ENCODE results near the gene WBP2. TPM values are rescaled to one million over a fixed set of nuclear protein-coding genes. Genes with fewer than 3 reads are reported as not detected.

Gene WBP2
- total and polyA plus RNA-seq, 2 of the 8 experiments (the other 6 are each of a cell fraction or from before 2014, with no cell fraction given): 48.2 to 71.2 TPM

DNA sequence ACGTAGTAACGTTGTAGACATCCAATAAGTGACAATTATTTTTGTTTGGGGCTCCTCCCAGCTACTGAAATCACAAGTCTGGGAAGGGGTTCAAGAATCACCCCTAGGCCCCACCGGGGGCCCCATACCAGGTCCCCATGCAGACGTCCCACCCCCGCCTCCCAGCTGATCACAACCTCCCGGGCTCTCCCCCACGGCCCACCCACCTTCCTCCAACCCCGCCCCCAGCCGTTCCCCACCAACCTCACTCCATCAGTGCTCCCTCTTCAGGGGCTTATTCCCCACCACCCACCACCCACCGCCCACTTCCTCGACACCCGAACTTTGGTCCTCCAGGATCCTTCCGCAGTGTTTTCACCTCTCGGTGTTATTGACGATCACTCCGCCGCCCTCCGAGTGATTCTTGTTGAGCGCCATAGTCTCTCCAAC lies 240 bp downstream of the WBP2 start:
- Histone ChIP-seq H3K27ac (ENCODE audit: low read depth, low read length) (peak overlapping the region; percentile 27; the same call in 1 of the 2 replicates), H4K5ac (ENCODE audit: insufficient read length, low read depth, low read length) (peak overlapping the region; percentile 56), H2BK15ac (ENCODE audit: low read length) (no peak overlapping the region), H2BK20ac (ENCODE audit: low read length) (no peak overlapping the region), H2BK120ac (replicated peaks; ENCODE audit: low read depth, low read length) (no peak overlapping the region), H4K20me1 (replicated peaks in 1 of 2; ENCODE audit: control insufficient read depth in 1 of 2, insufficient read depth in 2 of 2, low read length in 2 of 2) (no peaks in the 10 kb centered on the region), H3K4me2 (ENCODE audit: insufficient read depth in 1 of 2, low read depth in 2 of 2, low read length in 2 of 2) (peak overlapping the region; percentile 74 to 82), H3K9me3 (ENCODE audit: insufficient read depth in 2 of 2, low read depth in 1 of 2, low read length in 1 of 2) (no peaks in the 10 kb centered on the region), H3K27me3 (replicated peaks in 1 of 4; ENCODE audit: control insufficient read depth in 3 of 4, extremely low read depth in 1 of 4, insufficient read depth in 3 of 4, low read length in 3 of 4) (no peaks in the 10 kb centered on the region), H3K23ac (ENCODE audit: insufficient read length) (no peak overlapping the region), H2BK5ac (ENCODE audit: low read depth, low read length) (0 out of 2 replicates have a peak overlapping the region, but pooled peaks have one; percentile 27), H3K4me3 (ENCODE audit: extremely low read depth in 1 of 4, insufficient read depth in 2 of 4, low read depth in 3 of 4, low read length in 4 of 4) (peak overlapping the region; percentile 55 to 91 (median 67)), H2AK5ac (ENCODE audit: low read depth, low read length) (no peak overlapping the region), H3K4ac (replicated peaks; ENCODE audit: insufficient read length, low read depth, low read length) (no peak overlapping the region), H2BK12ac (ENCODE audit: low read depth, low read length) (no peak overlapping the region), H3K56ac (replicated peaks; ENCODE audit: insufficient read length, low read depth, low read length) (no peak overlapping the region), H3K36me3 (ENCODE audit: control insufficient read depth in 2 of 4, insufficient read depth in 4 of 4, low read length in 3 of 4) (peaks cover 5 to 13% (median 10%) of the 10 kb centered on the region in 4 experiments; a peak in 6 of 8 replicates), H3K79me1 (ENCODE audit: low read depth, low read length) (peaks cover 10% of the 10 kb centered on the region; the same call in 1 of the 2 replicates), H2AFZ (ENCODE audit: low read length) (no peak overlapping the region), H3K9ac (replicated peaks in 1 of 4; ENCODE audit: extremely low read depth in 1 of 4, low read depth in 3 of 4, low read length in 3 of 4) (peak overlapping the region in 3 of 4 experiments; percentile 60 to 80 (median 67); a peak in 6 of 7 replicates), H3K23me2 (ENCODE audit: low read depth, low read length) (peaks cover 6% of the 10 kb centered on the region), H4K8ac (ENCODE audit: extremely low read depth, insufficient read depth, low read length) (no peak overlapping the region), H4K91ac (replicated peaks; ENCODE audit: insufficient read length, low read length) (no peak overlapping the region), H3K79me2 (ENCODE audit: control insufficient read depth in 1 of 2, insufficient read depth in 2 of 2, low read length in 2 of 2) (peaks cover 3 to 9% of the 10 kb centered on the region in 2 experiments; a peak in 3 of 4 replicates), H3K4me1 (replicated peaks in 1 of 4; ENCODE audit: control insufficient read depth in 3 of 4, insufficient read depth in 4 of 4, low read length in 3 of 4) (peaks cover 0 to 7% (median 2%) of the 10 kb centered on the region in 4 experiments; a peak in 4 of 7 replicates), H3K18ac (ENCODE audit: extremely low read depth, low read length) (no peak overlapping the region; the same call in 1 of the 2 replicates), H3K14ac (ENCODE audit: insufficient read length) (no peak overlapping the region)
- DNase-seq (ENCODE audit: low read depth in 1 of 2, low spot score in 2 of 2) (no peak), FAIRE-seq (no peak)
- 7% methylated on average over 9 of the region's 19 CpGs; no CpG with 5 or more reads in 1 of the 2 experiments for WGBS, 2 experiments (ENCODE audit: extremely low coverage in 1 of 2, insufficient coverage in 1 of 2, insufficient read length in 1 of 2, insufficient replicate concordance in 2 of 2, low coverage in 1 of 2, low lambda C conversion rate in 2 of 2, missing lambda C conversion rate in 1 of 2)
- CTCF ChIA-PET (ENCODE audit: partially characterized antibody): interaction anchor here (0.6 to 27.2 kb wide), 12 partner anchors 7 to 338 kb away, joined by 3 to 563 read pairs (median 5); partner anchors contain the start of genes MRPL38 and UNC13D
- POLR2A ChIA-PET (ENCODE audit: partially characterized antibody): interaction anchor here (0.8 to 4.7 kb wide), 12 partner anchors 9 to 75 kb away, joined by 3 to 28 read pairs (median 10); partner anchors contain the start of genes TRIM47 and TRIM65
- TF ChIP-seq CHD2 (IDR thresholded peaks at IDR 0.05; ENCODE audit: low read length) (peak; percentile 81; the same call in 1 of the 2 replicates), TBP (IDR thresholded peaks at IDR 0.05; ENCODE audit: low read depth, low read length) (no peak), CREB1 (IDR thresholded peaks at IDR 0.05) (no peak), SIN3A (conservative IDR thresholded peaks at IDR 0.05 in 1 of 2, IDR thresholded peaks at IDR 0.05 in 1 of 2; ENCODE audit: low read depth in 1 of 2, low read length in 2 of 2) (0 out of 4 replicates have a peak, but pooled peaks of 1 of the 2 experiments have one; percentile 7), HDAC2 (IDR thresholded peaks at IDR 0.05; ENCODE audit: borderline replicate concordance in 1 of 2, low read depth in 2 of 2, low read length in 2 of 2) (0 out of 4 replicates have a peak, but pooled peaks of 1 of the 2 experiments have one; percentile 23), TCF12 (IDR thresholded peaks at IDR 0.05; ENCODE audit: low read depth, low read length) (no peak), CTCF (IDR thresholded peaks at IDR 0.05; ENCODE audit: control extremely low read depth in 1 of 3, insufficient read depth in 1 of 3, low read depth in 1 of 3, low read length in 3 of 3) (peak in 1 of 3 experiments; percentile 1; a peak in 1 of 4 replicates), BRCA1 (IDR thresholded peaks at IDR 0.05; ENCODE audit: low read depth, low read length) (no peak)
